Midbrain (tissue), 1 donor: Measurements from ENCODE around the gene DEFB112.

ENCODE experiments used
- DNase-seq: peaks from one replicate; lab custom pipeline; 2025; lab: John Stamatoyannopoulos, UW

Gene DEFB112

DNA sequence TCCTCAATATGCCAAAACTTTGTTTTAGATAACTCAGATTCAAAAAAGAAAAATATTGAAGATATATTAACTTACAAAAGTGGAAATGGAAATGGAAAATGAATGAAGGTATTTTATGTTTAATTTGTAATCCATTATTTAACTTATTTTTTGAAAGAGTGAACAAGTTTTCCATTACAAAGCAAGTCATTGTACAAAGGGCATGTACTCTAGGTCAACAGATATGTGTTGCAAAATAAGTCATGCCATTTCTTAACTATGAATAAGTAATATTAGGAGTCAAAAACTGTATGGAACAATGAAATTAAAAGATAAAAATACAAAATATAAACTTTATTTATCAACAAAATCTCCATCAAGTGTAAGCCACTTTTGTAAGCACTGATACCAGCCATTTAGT, 54.5 kb downstream of the DEFB112 start:
- DNase-seq: no peak
